HG03135 (cell line): Measurements from ENCODE around the gene TGM6.

Experiments
- ATAC-seq: cut with Tn5 transposase; IDR thresholded peaks from one replicate; pipeline ENCODE4 v1.9.1; 2021; ENCODE audit warnings: mild to moderate bottlenecking, moderate library complexity; ENCODE audit not compliant: unreplicated experiment

The TGM6 gene

GRCh38 chr20:2363587-2363986 is 17.1 kb upstream of the TGM6 start:
- ATAC-seq = no peak

DNA sequence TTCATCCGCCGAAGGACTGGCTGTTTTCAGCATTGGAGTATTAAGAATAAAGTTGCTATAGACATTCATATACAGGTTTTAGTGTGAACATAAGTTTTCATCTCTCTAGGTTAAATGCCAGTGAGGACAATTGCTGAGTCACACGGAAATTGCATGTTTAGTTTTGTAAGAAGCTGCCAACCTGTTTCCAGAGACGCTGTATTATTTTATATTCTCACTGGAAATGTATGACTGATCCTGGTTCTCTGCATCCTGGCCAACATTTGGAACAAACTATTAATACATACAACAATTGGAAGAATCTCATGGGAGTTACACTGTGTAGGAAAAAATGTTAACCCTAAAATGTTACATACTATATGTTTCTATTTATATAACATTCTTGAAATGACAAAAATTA is 16.7 kb upstream of the TGM6 start:
- no peak for ATAC-seq

- ATAC-seq = no peak
Observed at GRCh38 chr20:2365091-2365490, 15.6 kb upstream of the TGM6 start.

GRCh38 chr20:2365666-2366065 is 15.0 kb upstream of the TGM6 start:
- ATAC-seq = no peak

GRCh38 chr20:2368621-2369020 is 12.1 kb upstream of the TGM6 start:
- no peak for ATAC-seq

GRCh38 chr20:2373098-2373497 is 7.6 kb upstream of the TGM6 start:
- ATAC-seq = no peak

DNA sequence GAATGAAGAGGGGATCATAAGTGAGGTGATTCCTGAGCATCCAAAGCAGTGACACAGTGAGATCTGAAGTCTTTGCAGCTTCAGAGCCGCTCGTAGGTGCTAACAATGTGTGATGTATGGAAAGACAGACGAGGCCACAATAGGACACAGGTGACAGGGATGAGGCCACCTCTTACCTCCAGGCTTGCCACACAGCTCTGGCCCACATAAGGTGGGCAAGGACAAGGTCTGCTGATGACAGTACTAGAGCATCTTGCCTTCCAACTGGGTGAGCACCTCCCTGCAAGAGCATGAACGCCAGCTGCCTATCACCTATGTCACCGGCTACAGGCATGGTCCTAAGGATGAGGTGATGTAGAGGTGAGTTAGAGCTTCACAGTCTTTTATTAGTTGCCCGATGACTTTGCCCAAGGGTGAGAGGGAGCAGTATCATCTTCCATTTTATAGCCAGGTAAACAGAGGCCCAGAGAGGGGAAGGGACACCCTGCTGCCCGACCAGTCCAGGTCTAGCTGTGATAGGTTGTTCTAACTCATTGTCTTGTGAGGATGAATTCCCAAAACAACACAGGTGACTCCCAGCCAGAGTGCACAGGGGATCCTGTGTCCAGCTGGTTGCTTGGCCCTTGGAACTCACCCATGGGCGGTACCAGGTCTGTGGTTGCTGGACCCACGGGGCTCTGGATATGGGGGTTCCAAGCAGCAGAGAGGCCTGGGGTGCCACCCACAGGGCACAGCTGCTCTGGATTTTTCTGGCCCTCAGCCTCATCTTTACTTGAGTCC is 6.2 kb upstream of the TGM6 start:
- ATAC-seq = no peak

DNA sequence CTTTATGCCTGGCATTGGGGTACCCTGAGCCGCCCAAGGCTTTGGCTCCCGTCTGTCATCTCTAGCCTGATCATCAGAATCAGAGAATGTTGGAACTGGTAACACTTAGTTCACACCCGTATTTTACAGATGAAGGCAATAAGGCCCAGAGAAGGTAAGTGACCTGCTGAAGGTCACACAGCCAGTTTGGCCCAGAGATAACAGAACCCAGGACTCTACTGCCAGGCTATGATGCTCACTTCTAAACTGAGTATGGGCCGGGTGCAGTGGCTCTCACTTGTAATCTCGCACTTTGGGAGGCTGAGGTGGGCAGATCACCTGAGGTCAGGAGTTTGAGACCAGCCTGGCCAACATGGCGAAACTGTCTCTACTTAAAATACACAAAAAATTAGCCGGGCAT is 1.8 kb upstream of the TGM6 start:
- ATAC-seq = no peak

DNA sequence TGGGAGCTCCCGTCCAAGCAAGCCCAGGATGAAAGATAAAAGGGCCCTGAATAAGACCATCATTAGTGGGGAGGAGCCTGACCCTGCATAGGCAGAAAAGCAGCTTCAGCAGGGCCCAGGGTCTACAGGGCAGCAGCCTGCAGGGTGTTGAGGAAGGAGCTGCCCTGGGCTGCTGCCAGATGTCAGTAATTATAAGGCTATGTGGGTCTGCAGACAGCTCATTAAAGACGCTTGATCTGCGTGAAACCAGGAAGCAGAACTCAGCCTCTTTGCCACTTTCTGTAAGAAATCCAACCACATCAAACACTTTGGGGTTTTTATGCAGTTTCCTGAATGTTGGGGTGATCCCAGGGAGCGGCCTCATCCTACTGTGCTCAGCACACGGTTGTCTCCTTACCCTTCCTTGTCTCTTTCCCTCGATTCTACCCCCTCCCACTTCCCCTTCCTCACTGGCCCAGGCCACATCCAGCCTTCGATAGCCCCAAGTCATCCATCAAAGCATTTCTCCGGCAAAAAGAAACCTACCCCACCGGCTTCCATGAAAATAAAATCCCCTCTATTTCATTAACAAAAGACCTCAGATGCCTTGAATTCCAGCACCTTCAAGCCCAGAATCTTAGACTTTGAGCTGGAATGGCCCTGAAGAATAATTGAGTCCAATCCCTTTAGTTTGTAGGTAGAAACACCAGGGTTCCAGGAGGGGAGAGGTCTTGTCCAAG is 1.0 kb upstream of the TGM6 start:
- ATAC-seq = no peak

DNA sequence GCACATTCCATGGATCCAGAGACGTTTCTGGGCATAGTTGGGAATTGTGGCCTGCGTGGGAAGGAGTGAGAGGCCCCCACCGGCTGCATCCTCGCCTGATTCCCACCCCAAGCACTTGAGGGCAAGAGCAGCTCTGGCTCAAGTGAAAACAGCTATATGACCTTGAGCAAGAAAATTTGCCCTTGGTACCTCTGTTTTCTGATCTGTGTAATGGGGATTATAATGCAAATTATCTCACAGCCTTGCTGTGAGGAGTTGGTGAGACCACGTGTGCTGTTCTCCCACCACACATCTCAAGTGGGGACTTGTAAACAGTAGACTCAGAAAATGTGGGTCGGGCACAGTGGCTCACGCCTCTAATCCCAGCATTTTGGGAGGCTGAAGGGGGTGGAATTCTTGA is 602 bp downstream of the TGM6 start:
- no peak for ATAC-seq

DNA sequence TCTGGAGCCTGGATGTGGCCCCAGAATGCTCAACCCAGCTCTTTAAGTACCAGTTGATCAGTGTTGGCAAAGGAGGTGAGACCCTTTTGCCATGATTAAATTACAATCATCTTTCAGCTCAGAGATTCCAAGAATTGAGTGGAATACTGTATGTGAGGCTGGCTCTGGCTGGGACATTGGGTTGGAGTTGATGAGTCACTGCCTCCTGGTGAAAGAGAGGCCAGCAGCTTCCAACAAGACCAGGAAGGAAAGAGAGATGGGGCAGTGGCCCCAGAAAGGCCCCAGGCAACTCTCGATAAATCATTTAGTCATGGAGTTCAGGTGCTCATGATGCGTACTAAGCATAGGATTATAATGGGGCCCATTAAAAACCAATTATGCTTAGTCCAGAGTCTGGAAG is 2.1 kb downstream of the TGM6 start:
- ATAC-seq = no peak

DNA sequence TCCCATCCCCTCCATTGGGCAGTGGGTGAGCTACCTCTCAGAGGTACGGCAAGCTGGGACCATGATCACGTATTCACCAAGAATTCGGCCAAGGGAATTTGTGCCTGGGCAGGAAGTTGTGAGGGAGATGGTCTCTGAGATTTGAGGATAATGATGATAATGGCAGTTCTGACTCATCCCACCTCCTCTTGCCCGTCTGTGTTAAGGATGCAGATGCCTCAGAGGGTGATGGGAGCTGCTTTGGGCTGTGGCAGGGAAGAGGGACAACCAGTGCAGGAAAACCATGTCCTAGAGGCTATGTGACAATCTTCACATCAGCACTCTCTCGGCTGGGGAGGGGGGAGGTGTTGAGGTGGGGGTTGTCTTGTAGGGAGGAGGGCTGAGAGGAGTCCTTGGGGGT is 4.3 kb downstream of the TGM6 start:
- ATAC-seq = no peak

GRCh38 chr20:2385496-2385895 is 4.8 kb downstream of the TGM6 start:
- no peak for ATAC-seq

- ATAC-seq = no peak
Observed at GRCh38 chr20:2386516-2387179, 5.9 kb downstream of the TGM6 start.

DNA sequence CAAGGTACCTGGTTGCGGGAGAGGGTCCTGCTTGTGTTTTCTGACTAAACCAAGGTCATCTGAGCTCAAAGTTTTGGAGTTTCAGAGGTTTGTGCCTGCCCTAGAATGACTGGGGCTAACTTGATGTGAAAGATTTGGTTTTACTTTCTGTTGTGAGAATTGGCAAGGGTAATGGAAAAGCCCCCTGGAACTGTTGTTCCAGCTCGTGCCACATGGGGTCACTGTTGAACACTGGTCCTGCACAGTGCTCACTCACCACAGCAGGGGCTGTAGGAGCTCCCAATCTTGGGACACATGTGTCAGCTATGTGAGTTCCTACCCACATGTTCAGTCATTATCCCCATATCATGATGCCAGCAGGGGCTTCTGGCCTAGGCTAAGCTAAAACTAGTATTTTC is 6.5 kb downstream of the TGM6 start:
- ATAC-seq = no peak

- ATAC-seq = no peak
Observed at GRCh38 chr20:2387580-2387979, 6.9 kb downstream of the TGM6 start.

DNA sequence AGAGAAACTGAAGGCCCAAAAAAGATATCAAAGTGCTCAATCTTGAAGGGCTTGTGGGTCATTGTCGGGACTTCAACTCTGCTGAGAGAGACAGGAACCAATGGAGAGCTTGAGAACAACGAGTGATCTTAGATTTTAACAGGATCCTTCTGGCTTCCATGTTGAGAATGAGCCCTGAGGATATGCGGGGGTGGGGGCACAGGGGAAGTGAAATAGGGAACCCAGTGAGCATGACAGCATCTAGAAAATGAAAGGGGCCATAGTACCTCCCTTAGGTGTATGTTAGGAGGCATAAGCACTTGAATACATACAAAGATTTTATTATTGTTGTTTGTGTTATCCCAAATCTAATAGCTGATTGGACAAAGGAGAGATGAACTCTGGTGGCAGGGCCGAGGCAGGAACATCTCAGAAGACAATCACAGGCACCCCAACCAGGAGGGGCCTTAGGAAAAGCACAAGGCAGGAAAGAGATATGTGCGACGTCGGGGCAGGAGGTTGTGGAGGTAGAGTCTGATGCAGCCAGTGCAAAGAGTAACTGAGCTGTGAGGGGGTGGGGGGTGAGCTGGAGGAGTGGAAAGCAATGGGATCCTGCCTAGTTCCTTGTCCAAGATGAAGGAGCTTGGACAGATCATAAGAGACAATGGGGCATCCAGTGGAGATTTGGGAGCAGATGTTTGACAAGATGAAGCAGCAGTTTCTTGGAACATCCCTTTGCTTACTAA is 10.4 kb downstream of the TGM6 start:
- no peak for ATAC-seq

DNA sequence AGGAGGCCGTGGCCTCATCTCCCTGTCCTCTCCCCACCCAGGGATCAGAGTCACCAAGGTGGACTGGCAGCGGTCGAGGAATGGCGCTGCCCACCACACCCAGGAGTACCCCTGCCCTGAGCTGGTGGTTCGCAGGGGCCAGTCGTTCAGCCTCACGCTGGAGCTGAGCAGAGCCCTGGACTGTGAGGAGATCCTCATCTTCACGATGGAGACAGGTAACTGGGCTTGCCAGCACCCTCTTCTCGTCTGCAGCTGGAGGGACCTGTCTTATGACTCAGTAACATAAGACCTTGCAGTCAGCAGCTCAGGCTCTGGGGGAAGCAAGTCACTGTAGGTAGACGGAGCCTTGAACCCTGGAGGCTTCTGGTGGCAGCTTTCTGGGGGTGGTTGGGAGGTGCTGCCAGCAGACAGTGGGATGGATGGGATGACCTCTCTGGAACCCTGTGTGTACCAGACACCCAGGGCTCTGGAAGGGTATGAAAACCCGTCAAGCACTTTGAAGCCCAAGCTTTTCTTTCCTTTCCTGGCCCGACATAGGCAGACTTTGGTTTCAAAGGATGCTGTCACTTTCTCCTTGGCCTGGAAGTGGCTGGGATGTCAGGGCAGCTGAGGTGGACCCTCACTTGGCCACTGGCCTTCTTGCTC is 13.8 kb downstream of the TGM6 start:
- ATAC-seq = no peak

GRCh38 chr20:2395136-2395535 is 14.4 kb downstream of the TGM6 start:
- no peak for ATAC-seq

GRCh38 chr20:2396241-2396814 is 15.6 kb downstream of the TGM6 start:
- no peak for ATAC-seq

GRCh38 chr20:2397091-2397490 is 16.4 kb downstream of the TGM6 start:
- no peak for ATAC-seq
